ENCODE results near the gene AKAP5. TPM values are rescaled to one million over a fixed set of nuclear protein-coding genes. Genes with fewer than 3 reads are reported as not detected.

AKAP5 gene, protein sequence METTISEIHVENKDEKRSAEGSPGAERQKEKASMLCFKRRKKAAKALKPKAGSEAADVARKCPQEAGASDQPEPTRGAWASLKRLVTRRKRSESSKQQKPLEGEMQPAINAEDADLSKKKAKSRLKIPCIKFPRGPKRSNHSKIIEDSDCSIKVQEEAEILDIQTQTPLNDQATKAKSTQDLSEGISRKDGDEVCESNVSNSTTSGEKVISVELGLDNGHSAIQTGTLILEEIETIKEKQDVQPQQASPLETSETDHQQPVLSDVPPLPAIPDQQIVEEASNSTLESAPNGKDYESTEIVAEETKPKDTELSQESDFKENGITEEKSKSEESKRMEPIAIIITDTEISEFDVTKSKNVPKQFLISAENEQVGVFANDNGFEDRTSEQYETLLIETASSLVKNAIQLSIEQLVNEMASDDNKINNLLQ
- total RNA-seq = 1 to 10 TPM in 1 of 4 donors, under 1 TPM in 3; 0.33 to 1.4 (median 0.50) TPM

DNA sequence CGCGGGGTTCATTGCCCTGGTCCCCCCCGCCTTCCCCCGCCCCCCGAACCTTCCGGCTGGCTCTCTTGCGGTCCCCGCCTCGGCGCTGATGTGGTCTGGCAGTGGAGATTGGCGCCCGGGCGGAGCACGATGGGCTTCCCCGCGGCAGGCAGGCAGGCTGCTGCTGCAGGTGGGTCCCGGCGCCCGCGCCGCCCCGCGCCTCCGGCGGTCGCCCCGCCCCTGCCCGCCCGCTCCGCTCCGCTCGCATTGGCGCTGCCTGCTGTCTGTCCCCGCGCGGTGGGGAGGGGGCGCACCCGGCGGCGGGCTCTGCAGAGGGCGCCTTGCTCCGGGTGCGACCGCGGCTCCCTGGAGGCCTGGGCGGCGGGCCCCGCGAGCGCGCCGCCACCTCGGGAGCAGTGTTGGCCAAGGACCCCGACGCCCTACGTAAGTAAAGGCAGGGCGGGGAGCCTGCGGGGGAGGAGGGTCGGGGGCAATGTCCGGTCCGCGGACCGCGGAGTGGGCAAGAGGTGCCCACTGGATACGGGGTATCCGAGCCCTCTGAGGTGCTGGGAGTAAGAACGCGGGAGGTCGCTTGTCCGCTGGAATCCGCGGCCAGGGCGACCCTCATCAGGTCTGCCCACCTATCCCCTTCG, at the start of gene AKAP5:
Gene AKAP5 (plus strand): TSS at position 309 of the 632 bp plus-strand sequence. CDS start 2,896 bp downstream, outside the sequence.
- TF ChIP-seq, protein P1, sequence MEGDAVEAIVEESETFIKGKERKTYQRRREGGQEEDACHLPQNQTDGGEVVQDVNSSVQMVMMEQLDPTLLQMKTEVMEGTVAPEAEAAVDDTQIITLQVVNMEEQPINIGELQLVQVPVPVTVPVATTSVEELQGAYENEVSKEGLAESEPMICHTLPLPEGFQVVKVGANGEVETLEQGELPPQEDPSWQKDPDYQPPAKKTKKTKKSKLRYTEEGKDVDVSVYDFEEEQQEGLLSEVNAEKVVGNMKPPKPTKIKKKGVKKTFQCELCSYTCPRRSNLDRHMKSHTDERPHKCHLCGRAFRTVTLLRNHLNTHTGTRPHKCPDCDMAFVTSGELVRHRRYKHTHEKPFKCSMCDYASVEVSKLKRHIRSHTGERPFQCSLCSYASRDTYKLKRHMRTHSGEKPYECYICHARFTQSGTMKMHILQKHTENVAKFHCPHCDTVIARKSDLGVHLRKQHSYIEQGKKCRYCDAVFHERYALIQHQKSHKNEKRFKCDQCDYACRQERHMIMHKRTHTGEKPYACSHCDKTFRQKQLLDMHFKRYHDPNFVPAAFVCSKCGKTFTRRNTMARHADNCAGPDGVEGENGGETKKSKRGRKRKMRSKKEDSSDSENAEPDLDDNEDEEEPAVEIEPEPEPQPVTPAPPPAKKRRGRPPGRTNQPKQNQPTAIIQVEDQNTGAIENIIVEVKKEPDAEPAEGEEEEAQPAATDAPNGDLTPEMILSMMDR (IDR thresholded peaks at IDR 0.05; ENCODE audit: low read depth) = no peak

DNA sequence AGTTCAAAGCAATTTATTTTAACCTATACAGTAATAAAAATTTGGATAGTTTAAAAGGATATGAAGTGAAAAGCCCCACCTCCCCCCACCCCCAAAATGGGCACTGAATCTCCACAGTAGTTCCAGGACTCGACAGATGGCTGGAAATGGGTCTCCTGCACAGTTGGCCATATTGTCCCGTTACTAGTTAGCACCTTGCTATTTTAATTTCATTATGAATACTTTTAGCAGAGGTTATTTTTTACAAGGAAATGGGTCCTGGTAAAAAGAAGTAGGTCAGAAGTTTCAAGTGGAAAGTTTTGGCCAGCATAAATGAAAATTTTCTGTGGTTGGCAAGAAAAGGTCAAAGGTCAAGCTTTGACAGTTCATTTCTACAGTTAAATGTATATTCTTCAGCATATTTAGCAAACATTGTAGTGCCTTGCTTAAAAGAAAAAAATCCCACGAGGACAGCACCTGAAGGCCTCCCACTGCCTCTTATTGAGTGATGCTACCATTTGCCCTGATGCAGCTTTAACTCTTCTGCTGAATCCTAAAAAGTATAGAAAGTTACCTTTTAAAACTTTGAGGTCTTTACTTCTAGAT, 48.9 kb upstream of the AKAP5 start:
- TF ChIP-seq, protein P1 (IDR thresholded peaks at IDR 0.05; ENCODE audit: low read depth) = no peak

DNA sequence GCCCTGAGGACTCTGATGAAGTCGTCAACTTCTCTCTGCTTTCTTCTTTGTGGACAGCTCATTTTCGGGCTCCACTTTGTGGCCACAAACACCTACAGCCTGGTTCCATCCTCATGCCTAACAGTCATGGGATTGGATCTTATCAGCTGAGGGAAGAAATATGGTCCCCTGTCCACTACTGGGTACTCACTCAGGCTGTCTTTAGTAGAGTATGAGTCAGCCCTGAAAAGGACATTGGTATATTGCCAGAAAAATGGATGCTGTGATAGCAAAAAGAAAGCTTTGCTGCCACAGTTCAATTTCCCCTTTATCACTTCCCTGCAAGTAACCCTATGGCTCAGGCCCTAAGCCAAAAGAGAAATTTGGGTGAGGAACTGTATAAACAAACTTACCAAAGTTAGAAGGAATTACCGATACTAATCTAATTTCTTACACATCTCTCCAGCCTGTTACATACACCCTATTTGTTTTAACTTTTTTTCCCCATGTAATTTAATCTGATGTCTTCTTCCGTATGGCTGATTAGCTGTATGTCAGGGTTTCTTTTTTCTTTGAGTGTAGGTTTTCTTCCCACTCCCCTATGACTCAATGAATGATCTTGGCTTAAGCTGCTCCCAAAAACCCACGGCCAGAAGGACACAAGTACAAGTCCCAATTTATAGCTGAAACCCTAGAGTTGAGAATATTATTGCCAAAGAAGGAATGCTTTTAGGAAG, 48.1 kb upstream of the AKAP5 start:
- TF ChIP-seq, protein P1 (IDR thresholded peaks at IDR 0.05; ENCODE audit: low read depth) = no peak

DNA sequence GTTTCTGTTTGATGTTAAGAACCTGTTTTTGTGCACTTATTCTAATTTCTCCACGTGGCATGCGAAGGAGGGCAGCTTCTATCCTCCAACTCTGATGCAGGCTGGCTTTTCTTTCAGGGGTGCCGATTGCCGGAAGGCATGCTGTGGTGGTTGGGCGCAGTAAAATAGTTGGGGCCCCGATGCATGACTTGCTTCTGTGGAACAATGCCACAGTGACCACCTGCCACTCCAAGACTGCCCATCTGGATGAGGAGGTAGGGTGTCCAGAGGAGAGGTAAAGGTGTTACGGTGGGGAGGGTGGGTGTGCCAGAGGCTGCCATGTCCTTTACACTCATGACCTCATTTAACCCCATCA, 47.6 kb upstream of the AKAP5 start:
- TF ChIP-seq, protein P1 (IDR thresholded peaks at IDR 0.05; ENCODE audit: low read depth) = no peak

DNA sequence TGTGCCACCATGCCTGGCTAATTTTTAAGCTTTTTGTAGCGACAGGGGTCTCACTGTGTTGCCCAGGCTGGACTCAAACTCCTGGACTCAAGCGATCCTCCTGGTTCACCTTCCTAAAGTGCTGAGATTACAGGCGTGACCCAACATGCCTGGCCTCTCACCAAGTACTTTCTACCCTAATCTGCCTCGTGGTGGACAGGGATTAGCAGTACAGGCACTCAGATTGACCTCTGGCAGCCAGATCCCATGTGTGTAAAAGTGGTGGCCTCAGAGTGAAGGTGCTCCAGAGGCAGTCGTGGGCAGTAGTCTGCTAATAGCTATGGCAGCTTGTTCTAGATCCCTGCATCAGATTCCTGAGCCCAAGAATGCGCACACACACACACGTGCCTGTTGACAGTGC, 46.3 kb upstream of the AKAP5 start:
- TF ChIP-seq, protein P1 (IDR thresholded peaks at IDR 0.05; ENCODE audit: low read depth) = no peak

DNA sequence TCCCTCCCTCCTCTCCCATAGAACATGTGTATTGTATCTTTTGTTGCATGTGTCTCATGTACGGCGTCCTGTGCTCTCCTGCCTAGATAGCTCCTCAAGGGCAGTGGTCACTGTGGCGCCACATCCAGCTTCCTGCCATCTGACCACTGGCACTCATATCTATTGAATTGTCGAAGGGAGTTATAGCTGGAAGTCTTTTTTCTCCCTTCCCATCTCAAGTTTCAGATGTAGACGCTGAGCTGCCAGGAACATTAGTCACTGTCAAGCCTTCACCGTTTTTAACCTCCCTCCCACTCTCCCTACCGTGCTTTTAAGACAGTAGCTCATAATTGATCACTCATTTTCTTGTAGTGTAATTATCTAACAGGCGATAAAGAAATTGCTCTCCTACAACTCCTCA, 44.1 kb upstream of the AKAP5 start:
- TF ChIP-seq, protein P1 (IDR thresholded peaks at IDR 0.05; ENCODE audit: low read depth) = no peak
